Astrocyte (in vitro differentiated cells and primary cell): ENCODE results near the gene TMEM60. TPM values are rescaled to one million over a fixed set of nuclear protein-coding genes. Genes with fewer than 3 reads are reported as not detected.

Source experiments
- DNase-seq: peaks from one replicate; pipeline ENCODE4 v3.0.0-alpha.2; 2010; ENCODE audit warnings: low read depth
- FAIRE-seq: peaks from 2 replicates; lab custom pipeline; 2011; peaks lifted over from hg19 to GRCh38; lab: Jason Lieb, UNC
- H2AFZ ChIP-seq: 2 replicates; pipeline ENCODE4 v1.6.0; 2012; ENCODE audit warnings: low read depth, low read length, inconsistent platforms
- H3K27ac ChIP-seq: 2 replicates; pipeline ENCODE4 v1.5.1; 2011; ENCODE audit warnings: low read depth, low read length, inconsistent platforms
- H3K27me3 ChIP-seq: 2 replicates; pipeline ENCODE4 v1.6.0; 2011; ENCODE audit warnings: low read length, inconsistent platforms; ENCODE audit not compliant: insufficient read depth
- H3K36me3 ChIP-seq: 2 replicates; pipeline ENCODE4 v1.5.1; 2011; ENCODE audit warnings: low read length, inconsistent platforms; ENCODE audit not compliant: insufficient read depth
- H3K4me1 ChIP-seq: 2 replicates; pipeline ENCODE4 v1.5.1; 2011; ENCODE audit warnings: low read length, inconsistent platforms; ENCODE audit not compliant: insufficient read depth
- H3K4me2 ChIP-seq: 2 replicates; pipeline ENCODE4 v1.6.0; 2012; ENCODE audit warnings: low read length, inconsistent platforms
- H3K4me3 ChIP-seq: 2 replicates; pipeline ENCODE4 v1.5.1; 2011; ENCODE audit warnings: low read depth, mild to moderate bottlenecking, low read length, inconsistent platforms; ENCODE audit not compliant: insufficient read depth
- H3K79me2 ChIP-seq: 2 replicates; pipeline ENCODE4 v1.6.0; 2012; ENCODE audit warnings: mild to moderate bottlenecking, low read length, inconsistent platforms; ENCODE audit not compliant: insufficient read depth
- H3K9ac ChIP-seq: 2 replicates; pipeline ENCODE4 v1.6.0; 2012; ENCODE audit warnings: mild to moderate bottlenecking, low read length, inconsistent platforms
- H3K9me3 ChIP-seq: 2 replicates; pipeline ENCODE4 v1.5.1; 2012; ENCODE audit warnings: low read depth, mild to moderate bottlenecking, low read length, inconsistent platforms; ENCODE audit not compliant: insufficient read depth
- H4K20me1 ChIP-seq: 2 replicates; pipeline ENCODE4 v1.6.0; 2012; ENCODE audit warnings: low read length, inconsistent platforms; ENCODE audit not compliant: insufficient read depth
- H3K27ac Mint-ChIP-seq: one replicate; pipeline ENCODE4 v1.8.0; 2021; ENCODE audit warnings: mild to moderate bottlenecking, mixed read lengths; ENCODE audit not compliant: unreplicated experiment
- H3K27me3 Mint-ChIP-seq: one replicate; pipeline ENCODE4 v1.8.0; 2021; ENCODE audit warnings: low read depth, mixed read lengths; ENCODE audit not compliant: unreplicated experiment
- H3K36me3 Mint-ChIP-seq: one replicate; pipeline ENCODE4 v1.8.0; 2021; ENCODE audit warnings: low read depth, mixed read lengths; ENCODE audit not compliant: unreplicated experiment
- H3K4me1 Mint-ChIP-seq: one replicate; pipeline ENCODE4 v1.8.0; 2021; ENCODE audit warnings: low read depth, mixed read lengths; ENCODE audit not compliant: unreplicated experiment
- H3K4me3 Mint-ChIP-seq: one replicate; pipeline ENCODE4 v1.8.0; 2021; ENCODE audit warnings: mild to moderate bottlenecking, moderate library complexity, mixed read lengths; ENCODE audit not compliant: unreplicated experiment
- H3K9me3 Mint-ChIP-seq: one replicate; pipeline ENCODE4 v1.8.0; 2021; ENCODE audit warnings: mild to moderate bottlenecking, mixed read lengths; ENCODE audit not compliant: unreplicated experiment
- EZH2 ChIP-seq: IDR thresholded peaks from 2 replicates; pipeline ENCODE4 v1.6.1; 2012; ENCODE audit warnings: mild to moderate bottlenecking, low read length, inconsistent platforms; ENCODE audit not compliant: insufficient read depth
- total RNA-seq: library from RNA; stranded (reverse); gene quantifications from 2 replicates; pipeline ENCODE4 v1.2.1, GENCODE V29; 2021
- TF ChIP-seq, protein P1 (sequence below): IDR thresholded peaks from 2 replicates; pipeline ENCODE4 v1.5.1; 2011; ENCODE audit warnings: low read depth, mild to moderate bottlenecking, inconsistent platforms, low read length, moderate library complexity; ENCODE audit not compliant: insufficient read depth

The TMEM60 gene
- total RNA-seq, 1 donor from 2014 or later: 12.2 TPM

GRCh38 chr7:77830649-77831355 lies 32.6 kb upstream of the TMEM60 start:
- peaks cover 8% of the 10 kb centered on the region for H3K4me1 Mint-ChIP-seq
- Histone ChIP-seq H3K4me2 (no peak overlapping the region), H3K36me3 (no peaks in the 10 kb centered on the region), H3K27me3 (no peaks in the 10 kb centered on the region), H2AFZ (no peak overlapping the region), H3K4me3 (no peak overlapping the region), H4K20me1 (peaks cover 18% of the 10 kb centered on the region), H3K27ac (no peak overlapping the region), H3K9ac (no peak overlapping the region), H3K79me2 (peaks cover 25% of the 10 kb centered on the region), H3K9me3 (no peaks in the 10 kb centered on the region), H3K4me1 (peaks cover 6% of the 10 kb centered on the region)
- no peak for TF ChIP-seq EZH2
- TF ChIP-seq, protein P1, sequence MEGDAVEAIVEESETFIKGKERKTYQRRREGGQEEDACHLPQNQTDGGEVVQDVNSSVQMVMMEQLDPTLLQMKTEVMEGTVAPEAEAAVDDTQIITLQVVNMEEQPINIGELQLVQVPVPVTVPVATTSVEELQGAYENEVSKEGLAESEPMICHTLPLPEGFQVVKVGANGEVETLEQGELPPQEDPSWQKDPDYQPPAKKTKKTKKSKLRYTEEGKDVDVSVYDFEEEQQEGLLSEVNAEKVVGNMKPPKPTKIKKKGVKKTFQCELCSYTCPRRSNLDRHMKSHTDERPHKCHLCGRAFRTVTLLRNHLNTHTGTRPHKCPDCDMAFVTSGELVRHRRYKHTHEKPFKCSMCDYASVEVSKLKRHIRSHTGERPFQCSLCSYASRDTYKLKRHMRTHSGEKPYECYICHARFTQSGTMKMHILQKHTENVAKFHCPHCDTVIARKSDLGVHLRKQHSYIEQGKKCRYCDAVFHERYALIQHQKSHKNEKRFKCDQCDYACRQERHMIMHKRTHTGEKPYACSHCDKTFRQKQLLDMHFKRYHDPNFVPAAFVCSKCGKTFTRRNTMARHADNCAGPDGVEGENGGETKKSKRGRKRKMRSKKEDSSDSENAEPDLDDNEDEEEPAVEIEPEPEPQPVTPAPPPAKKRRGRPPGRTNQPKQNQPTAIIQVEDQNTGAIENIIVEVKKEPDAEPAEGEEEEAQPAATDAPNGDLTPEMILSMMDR: no peak
- no peak for DNase-seq
- no peak overlapping the region for H3K27ac Mint-ChIP-seq
- H3K36me3 Mint-ChIP-seq: peaks cover 2% of the 10 kb centered on the region
- no peak overlapping the region for H3K4me3 Mint-ChIP-seq
- no peak for FAIRE-seq
- H3K9me3 Mint-ChIP-seq: no peaks in the 10 kb centered on the region
- H3K27me3 Mint-ChIP-seq: no peaks in the 10 kb centered on the region

- peaks cover 9% of the 10 kb centered on the region for H3K36me3 Mint-ChIP-seq
- Histone ChIP-seq H2AFZ (no peak overlapping the region), H3K79me2 (peaks cover 34% of the 10 kb centered on the region), H3K27me3 (no peaks in the 10 kb centered on the region), H3K36me3 (no peaks in the 10 kb centered on the region), H3K4me1 (no peaks in the 10 kb centered on the region), H3K27ac (no peak overlapping the region), H3K4me3 (no peak overlapping the region), H3K4me2 (no peak overlapping the region), H3K9ac (no peak overlapping the region), H3K9me3 (no peaks in the 10 kb centered on the region), H4K20me1 (peaks cover 26% of the 10 kb centered on the region)
- peaks cover 3% of the 10 kb centered on the region for H3K9me3 Mint-ChIP-seq
- H3K4me3 Mint-ChIP-seq: no peak overlapping the region
- peaks cover 7% of the 10 kb centered on the region for H3K4me1 Mint-ChIP-seq
- no peaks in the 10 kb centered on the region for H3K27me3 Mint-ChIP-seq
- TF ChIP-seq, protein P1: no peak
- TF ChIP-seq EZH2: no peak
- no peak overlapping the region for H3K27ac Mint-ChIP-seq
- DNase-seq (no peak), FAIRE-seq (no peak)
Observed at GRCh38 chr7:77827999-77828398, 29.8 kb upstream of the TMEM60 start.

DNA sequence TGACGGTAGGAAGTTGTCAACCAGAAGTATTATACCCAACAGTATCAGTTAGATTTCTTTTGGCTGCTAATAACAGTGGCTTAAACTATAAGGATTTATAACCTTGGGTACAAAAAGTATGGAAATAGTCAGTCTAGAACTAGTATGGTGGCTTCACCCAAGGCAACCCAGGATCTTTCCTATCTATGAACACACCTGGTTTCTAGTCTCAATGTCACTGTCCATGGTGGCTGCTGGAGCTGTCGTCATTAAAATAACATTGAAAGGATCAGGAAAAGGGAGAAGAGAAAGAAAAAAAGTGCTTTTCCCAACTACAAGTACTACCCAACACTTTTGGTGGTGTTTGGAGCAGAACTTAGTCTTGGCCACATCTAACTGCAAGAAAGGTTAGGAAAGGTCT lies 28.1 kb upstream of the TMEM60 start:
- Mint-ChIP-seq H3K9me3 (peaks cover 12% of the 10 kb centered on the region), H3K36me3 (peaks cover 19% of the 10 kb centered on the region), H3K4me1 (peaks cover 7% of the 10 kb centered on the region), H3K27me3 (no peaks in the 10 kb centered on the region), H3K27ac (no peak overlapping the region), H3K4me3 (no peak overlapping the region)
- Histone ChIP-seq H3K4me1 (no peaks in the 10 kb centered on the region), H4K20me1 (peaks cover 26% of the 10 kb centered on the region), H3K36me3 (no peaks in the 10 kb centered on the region), H3K4me3 (no peak overlapping the region), H3K27ac (no peak overlapping the region), H2AFZ (no peak overlapping the region), H3K9me3 (peaks cover 9% of the 10 kb centered on the region), H3K4me2 (no peak overlapping the region), H3K79me2 (peaks cover 45% of the 10 kb centered on the region), H3K9ac (no peak overlapping the region), H3K27me3 (no peaks in the 10 kb centered on the region)
- TF ChIP-seq, protein P1: no peak
- DNase-seq (no peak), FAIRE-seq (no peak)
